ENCODE measurements around the gene FGF21. TPM values are rescaled to one million over a fixed set of nuclear protein-coding genes. Genes with fewer than 3 reads are reported as not detected.

Gene FGF21
- total RNA-seq, 6 experiments from 2014 or later = not detected

GRCh38 chr19:48718711-48719231 is 36.6 kb upstream of the FGF21 start:
- H3K36me3 Mint-ChIP-seq (ENCODE audit: low read depth) = no peaks in the 10 kb centered on the region
- no peak overlapping the region for H3K4me3 Mint-ChIP-seq
- H3K9me3 Mint-ChIP-seq = no peaks in the 10 kb centered on the region
- peaks cover 42% of the 10 kb centered on the region for H3K4me1 Mint-ChIP-seq (ENCODE audit: low read depth)
- no peak for DNase-seq
- no peak overlapping the region for H3K27ac Mint-ChIP-seq
- no peaks in the 10 kb centered on the region; the same call in 1 of the 2 replicates for H3K27me3 Mint-ChIP-seq (ENCODE audit: insufficient read depth)
- TF ChIP-seq CTCF (IDR thresholded peaks at IDR 0.05) = no peak

- TF ChIP-seq CTCF (IDR thresholded peaks at IDR 0.05) = no peak
- Mint-ChIP-seq H3K4me3 (peak within 1 kb of the TSS; percentile 97), H3K4me1 (ENCODE audit: low read depth) (peaks cover 40% of the 10 kb centered on the region), H3K9me3 (no peaks in the 10 kb centered on the region), H3K36me3 (ENCODE audit: low read depth) (no peaks in the 10 kb centered on the region), H3K27me3 (ENCODE audit: insufficient read depth) (no peaks in the 10 kb centered on the region; the same call in 1 of the 2 replicates), H3K27ac (peak within 1 kb of the TSS; percentile 99)
- DNase-seq = no peak
These were observed 35.8 kb upstream of the FGF21 start, which contains the start of gene MAMSTR for GRCh38 chr19:48719263-48720171. Gene MAMSTR (minus strand): TSS chr19:48719725. CDS start chr19:48719031, 694 bp downstream.

GRCh38 chr19:48720251-48720612 is 35.1 kb upstream of the FGF21 start:
- no peak for DNase-seq
- Mint-ChIP-seq H3K27me3 (ENCODE audit: insufficient read depth) (no peaks in the 10 kb centered on the region; the same call in 1 of the 2 replicates), H3K27ac (peak overlapping the region; percentile 99), H3K36me3 (ENCODE audit: low read depth) (peaks cover 4% of the 10 kb centered on the region), H3K4me3 (peak overlapping the region; percentile 97), H3K9me3 (no peaks in the 10 kb centered on the region), H3K4me1 (ENCODE audit: low read depth) (peaks cover 40% of the 10 kb centered on the region)
- TF ChIP-seq CTCF (IDR thresholded peaks at IDR 0.05) = no peak

- 0 out of 2 replicates have a peak, but pooled peaks cover 3% of the 10 kb centered on the region for H3K9me3 Mint-ChIP-seq
- H3K27me3 Mint-ChIP-seq (ENCODE audit: insufficient read depth) = no peaks in the 10 kb centered on the region; the same call in none of the 2 replicates
- peaks cover 40% of the 10 kb centered on the region for H3K4me1 Mint-ChIP-seq (ENCODE audit: low read depth)
- peak overlapping the region; percentile 97 for H3K4me3 Mint-ChIP-seq
- no peak for TF ChIP-seq CTCF (IDR thresholded peaks at IDR 0.05)
- peaks cover 7% of the 10 kb centered on the region for H3K36me3 Mint-ChIP-seq (ENCODE audit: low read depth)
- peak overlapping the region; percentile 99 for H3K27ac Mint-ChIP-seq
- peak; percentile 99 for DNase-seq
These were observed 34.6 kb upstream of the FGF21 start for GRCh38 chr19:48720613-48721296.

GRCh38 chr19:48722196-48722708 is 33.1 kb upstream of the FGF21 start:
- Mint-ChIP-seq H3K27ac (peak overlapping the region; percentile 56; the same call in 1 of the 2 replicates), H3K4me1 (ENCODE audit: low read depth) (peaks cover 26% of the 10 kb centered on the region), H3K9me3 (peaks cover 3% of the 10 kb centered on the region; the same call in 1 of the 2 replicates), H3K4me3 (no peak overlapping the region), H3K27me3 (ENCODE audit: insufficient read depth) (no peaks in the 10 kb centered on the region; the same call in none of the 2 replicates), H3K36me3 (ENCODE audit: low read depth) (peaks cover 7% of the 10 kb centered on the region)
- DNase-seq = no peak
- no peak for TF ChIP-seq CTCF (IDR thresholded peaks at IDR 0.05)

Measured in HFFc6 (cell line).